HG03575 (cell line): Measurements from ENCODE around the gene ADAM17.
"Not testable (repeated sequence)": the region's sequence is repeated elsewhere in the genome, so short reads cannot be mapped to it uniquely, and the experiment has no call there.

Source experiments
- ATAC-seq: cut with Tn5 transposase; IDR thresholded peaks from one replicate; pipeline ENCODE4 v1.9.1; 2021; ENCODE audit not compliant: unreplicated experiment, insufficient number of reproducible peaks, low FRiP score; ENCODE audit errors: extremely low read depth

ADAM17 gene

DNA sequence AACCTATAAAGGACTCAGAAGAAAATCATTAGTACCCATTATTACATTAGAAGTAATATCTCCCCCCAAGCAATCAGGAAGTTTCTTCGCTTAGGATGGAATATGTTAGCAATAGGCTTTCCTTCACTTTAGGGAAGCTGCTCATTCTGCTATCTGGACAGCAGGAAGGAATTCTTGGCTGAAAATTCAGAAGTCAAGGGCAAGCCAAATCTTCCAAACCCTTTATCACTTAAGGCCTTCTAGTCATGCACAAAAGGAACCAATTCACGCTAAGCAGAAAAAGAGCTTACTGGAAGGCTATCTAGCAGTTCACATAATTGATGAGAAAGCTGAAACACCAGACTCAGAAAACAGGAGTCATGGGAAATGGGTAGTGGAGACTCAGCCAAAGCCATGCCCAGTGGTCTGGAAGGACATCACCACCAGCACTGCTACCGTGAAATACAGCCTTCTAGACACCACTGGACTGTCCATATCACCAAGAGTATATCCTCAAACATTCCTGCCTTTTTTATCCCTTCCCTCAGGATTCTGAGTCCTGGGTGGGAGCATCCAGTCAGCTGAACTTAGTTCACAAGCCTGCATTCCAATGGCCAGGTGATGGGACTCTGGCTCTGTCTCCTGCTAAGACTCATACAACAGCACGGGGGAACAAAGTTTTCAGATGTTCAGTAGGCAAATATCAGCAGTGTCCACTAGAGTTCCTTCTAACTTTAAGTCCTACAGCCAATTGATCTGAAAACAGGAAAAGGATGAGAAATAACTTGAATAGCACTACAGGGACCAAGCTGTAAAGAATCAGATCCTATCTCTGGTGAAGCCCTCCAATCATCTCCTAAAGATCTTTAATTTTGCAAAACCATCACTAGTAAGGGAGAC is 14.8 kb upstream of the ADAM17 start:
- ATAC-seq: no peak

- no peak for ATAC-seq
Measured at GRCh38 chr2:9565436-9566153, 10.0 kb upstream of the ADAM17 start.

- ATAC-seq: no peak
Measured at GRCh38 chr2:9560628-9561027, 5.0 kb upstream of the ADAM17 start.

DNA sequence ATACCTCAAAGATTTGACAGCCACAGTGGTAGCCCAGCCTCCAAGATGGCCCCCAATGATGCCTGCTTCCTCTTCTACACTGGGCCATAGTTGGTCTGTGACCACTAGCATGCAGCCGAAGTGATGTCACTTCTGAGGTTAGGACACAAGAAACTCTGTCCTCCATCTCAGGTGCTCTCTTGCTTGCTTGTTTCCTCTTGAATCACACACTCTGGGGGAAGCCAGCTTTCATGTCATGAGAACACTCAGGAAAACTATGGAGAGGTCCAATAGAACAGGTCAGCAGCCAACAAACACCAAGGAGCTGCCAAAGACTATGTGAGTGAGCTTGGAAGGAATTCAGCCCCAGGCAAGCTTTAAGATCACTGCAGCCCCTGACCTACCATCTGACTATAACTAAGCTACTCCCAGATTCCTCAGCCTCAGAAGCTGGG is 3.3 kb upstream of the ADAM17 start:
- no peak for ATAC-seq

DNA sequence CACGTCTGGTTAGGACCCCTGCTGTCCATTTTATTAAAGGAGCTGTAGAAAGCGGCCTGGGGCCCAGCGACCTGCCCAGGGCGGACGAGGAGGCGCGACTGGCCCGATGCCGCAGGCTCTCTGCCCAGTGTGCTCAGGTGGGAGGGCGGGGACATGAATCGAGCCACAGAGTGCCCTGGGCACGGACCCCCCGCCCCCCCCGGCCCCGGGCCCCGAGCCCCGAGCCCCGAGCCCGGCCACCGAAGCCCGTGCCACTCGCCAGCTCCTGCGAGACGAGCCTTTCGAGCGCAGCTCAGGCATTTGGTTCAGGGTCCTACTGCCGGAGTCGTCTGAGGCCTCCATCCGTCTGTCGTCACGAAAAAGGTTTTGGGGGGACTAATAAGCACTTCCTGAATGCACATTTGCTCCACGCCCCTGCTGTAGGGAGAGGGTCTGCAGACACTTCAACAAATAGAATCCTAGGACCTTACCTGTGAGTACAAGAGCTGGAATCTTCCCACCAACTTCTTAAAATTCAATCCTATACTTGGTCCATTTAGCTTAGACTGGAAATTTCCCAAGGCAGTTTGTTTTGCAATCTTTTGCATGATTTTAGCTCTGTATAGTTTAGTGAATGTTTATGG is 602 bp upstream of the ADAM17 start:
- ATAC-seq: peak; percentile 3

- no peak for ATAC-seq
Measured at GRCh38 chr2:9554921-9555296, 721 bp downstream of the ADAM17 start.

- no peak for ATAC-seq
Measured at GRCh38 chr2:9552219-9553178, 3.1 kb downstream of the ADAM17 start.

- ATAC-seq: not testable (repeated sequence)
Measured at GRCh38 chr2:9550859-9551391, 4.7 kb downstream of the ADAM17 start.

DNA sequence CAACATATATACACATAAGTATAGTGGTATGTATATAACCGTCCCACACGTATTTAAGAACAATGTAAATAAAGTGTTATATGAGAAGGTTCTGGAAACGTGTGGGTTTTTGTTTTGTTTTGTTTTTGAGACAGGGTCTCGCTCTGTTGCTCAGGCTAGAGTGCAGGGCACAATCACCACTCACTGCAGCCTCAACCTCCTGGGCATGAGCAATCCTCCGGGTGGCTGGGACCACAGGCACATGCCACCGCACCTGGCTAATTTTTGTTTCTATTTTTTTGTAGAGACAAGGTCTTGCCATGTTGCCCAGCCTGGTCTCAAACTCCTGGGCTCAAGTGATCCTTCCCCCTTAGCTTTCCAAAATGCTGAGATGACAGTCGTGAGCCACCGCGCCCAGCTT is 6.2 kb downstream of the ADAM17 start:
- ATAC-seq: no peak

DNA sequence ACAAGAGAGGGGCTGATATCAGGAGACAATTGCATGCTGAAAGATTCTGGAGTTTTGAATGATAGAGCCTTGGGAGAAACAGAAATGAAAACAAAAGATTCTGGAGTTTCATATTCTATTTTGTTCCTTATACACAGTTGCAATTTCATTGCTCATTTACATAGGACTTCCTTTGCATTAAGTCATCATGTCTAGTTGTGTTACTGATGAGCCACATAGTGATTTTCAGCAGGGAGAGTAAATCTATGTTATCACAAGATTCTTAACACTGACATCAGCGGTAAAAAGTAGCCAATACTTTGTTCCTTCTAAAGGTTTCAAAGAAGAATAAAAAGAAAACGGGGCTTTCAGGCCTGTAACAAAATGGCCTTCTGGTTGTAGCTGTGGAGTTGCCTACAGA is 7.1 kb downstream of the ADAM17 start:
- ATAC-seq: peak; percentile 31

GRCh38 chr2:9547262-9547991 is 8.2 kb downstream of the ADAM17 start:
- ATAC-seq: no peak

GRCh38 chr2:9545502-9545901 is 10.1 kb downstream of the ADAM17 start:
- ATAC-seq: no peak

DNA sequence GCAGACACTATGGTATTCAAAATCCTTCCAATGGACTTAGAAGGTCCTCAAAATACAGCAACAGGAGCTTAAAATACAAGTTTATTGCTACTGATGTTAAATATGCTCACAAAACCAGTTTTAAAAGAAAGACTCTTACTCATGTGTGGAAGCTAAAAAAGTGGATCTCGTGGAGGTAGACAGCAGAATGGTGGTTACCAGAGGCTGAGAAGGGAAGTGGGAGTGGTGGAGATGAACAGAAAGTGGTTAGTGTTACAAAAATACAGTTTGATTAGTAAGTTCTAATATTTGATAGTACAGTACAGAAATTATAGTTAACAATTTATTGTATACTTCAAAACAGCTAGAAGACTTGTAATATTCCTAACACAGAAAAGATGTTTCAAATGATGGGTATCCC is 12.1 kb downstream of the ADAM17 start:
- no peak for ATAC-seq

GRCh38 chr2:9539531-9539930 is 16.1 kb downstream of the ADAM17 start:
- no peak for ATAC-seq

- ATAC-seq: no peak
Measured at GRCh38 chr2:9538000-9538507, 17.6 kb downstream of the ADAM17 start.

GRCh38 chr2:9536504-9536903 is 19.1 kb downstream of the ADAM17 start:
- ATAC-seq: no peak

- ATAC-seq: no peak
Measured at GRCh38 chr2:9535177-9535576, 20.5 kb downstream of the ADAM17 start.

GRCh38 chr2:9533663-9534062 is 22.0 kb downstream of the ADAM17 start:
- ATAC-seq: no peak
